ENCODE results near the gene CACNB2.

CACNB2 gene

DNA sequence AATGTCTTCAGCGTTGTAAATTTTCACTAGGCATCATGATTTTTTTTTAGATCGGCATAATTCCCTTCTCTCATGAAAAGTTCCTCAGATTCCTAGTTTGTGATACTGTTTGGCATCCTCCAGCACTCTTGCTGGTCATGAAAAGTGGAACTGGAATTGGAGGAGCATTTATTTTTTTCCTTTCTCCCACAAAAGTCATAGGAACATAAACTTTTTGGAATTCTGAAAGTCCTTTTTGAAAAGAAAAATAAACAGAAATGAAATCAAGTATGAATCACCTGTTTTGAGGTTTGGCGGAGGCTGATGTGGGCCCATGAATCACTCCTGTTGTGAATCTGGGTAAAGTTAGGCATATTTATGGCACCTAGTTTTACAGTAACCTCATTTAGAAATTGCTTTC, 17.7 kb downstream of the CACNB2 start:
- Histone ChIP-seq H3K27me3 (no peaks in the 10 kb centered on the region), H3K27ac (peak overlapping the region; percentile 24 to 43), H3K4me1 (peaks cover 0 to 32% (median 16%) of the 10 kb centered on the region in 4 donors), H3K9me3 (no peaks in the 10 kb centered on the region), H3K36me3 (no peaks in the 10 kb centered on the region), H3K4me3 (no peak overlapping the region)
- no peak for DNase-seq
- TF ChIP-seq, protein P1, sequence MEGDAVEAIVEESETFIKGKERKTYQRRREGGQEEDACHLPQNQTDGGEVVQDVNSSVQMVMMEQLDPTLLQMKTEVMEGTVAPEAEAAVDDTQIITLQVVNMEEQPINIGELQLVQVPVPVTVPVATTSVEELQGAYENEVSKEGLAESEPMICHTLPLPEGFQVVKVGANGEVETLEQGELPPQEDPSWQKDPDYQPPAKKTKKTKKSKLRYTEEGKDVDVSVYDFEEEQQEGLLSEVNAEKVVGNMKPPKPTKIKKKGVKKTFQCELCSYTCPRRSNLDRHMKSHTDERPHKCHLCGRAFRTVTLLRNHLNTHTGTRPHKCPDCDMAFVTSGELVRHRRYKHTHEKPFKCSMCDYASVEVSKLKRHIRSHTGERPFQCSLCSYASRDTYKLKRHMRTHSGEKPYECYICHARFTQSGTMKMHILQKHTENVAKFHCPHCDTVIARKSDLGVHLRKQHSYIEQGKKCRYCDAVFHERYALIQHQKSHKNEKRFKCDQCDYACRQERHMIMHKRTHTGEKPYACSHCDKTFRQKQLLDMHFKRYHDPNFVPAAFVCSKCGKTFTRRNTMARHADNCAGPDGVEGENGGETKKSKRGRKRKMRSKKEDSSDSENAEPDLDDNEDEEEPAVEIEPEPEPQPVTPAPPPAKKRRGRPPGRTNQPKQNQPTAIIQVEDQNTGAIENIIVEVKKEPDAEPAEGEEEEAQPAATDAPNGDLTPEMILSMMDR (IDR thresholded peaks at IDR 0.05) = no peak
- intact Hi-C loops (cut with DNase I; ENCODE audit: low total_unique reads) = no loop called here

DNA sequence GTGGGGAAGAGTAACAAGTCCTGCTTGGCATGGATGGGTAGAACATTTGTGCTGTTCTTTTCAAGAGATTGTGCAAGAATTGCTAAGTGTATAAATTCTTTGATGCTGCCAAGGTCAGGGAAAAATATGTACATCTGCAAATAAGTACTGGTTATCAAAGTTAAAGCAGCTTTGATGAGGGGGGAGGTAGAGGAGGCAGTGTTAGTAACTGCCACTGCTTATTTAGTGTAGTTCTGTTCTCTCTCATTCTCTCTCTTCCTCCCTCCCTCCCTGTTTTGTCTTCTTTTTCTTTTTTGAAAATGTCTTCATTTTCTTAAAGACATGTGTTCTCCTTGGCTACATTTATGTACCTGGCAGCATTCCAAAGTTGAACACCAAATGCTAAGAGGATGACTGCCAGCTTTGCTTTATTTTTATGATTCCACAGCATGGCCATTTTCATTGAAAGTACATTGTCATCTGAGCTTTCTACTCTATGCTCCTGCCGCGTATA, 18.6 kb downstream of the CACNB2 start:
- peaks cover 0 to 32% (median 16%) of the 10 kb centered on the region in 4 donors for H3K4me1 ChIP-seq
- peak overlapping the region in 1 of 2 donors; percentile 6 for H3K4me3 ChIP-seq
- H3K9me3 ChIP-seq = no peaks in the 10 kb centered on the region
- intact Hi-C loops (cut with DNase I; ENCODE audit: low total_unique reads) = no loop called here
- no peak for DNase-seq
- no peaks in the 10 kb centered on the region for H3K27me3 ChIP-seq
- H3K36me3 ChIP-seq = no peaks in the 10 kb centered on the region
- H3K27ac ChIP-seq = peak overlapping the region; percentile 31 to 43
- TF ChIP-seq, protein P1 (IDR thresholded peaks at IDR 0.05) = no peak

DNA sequence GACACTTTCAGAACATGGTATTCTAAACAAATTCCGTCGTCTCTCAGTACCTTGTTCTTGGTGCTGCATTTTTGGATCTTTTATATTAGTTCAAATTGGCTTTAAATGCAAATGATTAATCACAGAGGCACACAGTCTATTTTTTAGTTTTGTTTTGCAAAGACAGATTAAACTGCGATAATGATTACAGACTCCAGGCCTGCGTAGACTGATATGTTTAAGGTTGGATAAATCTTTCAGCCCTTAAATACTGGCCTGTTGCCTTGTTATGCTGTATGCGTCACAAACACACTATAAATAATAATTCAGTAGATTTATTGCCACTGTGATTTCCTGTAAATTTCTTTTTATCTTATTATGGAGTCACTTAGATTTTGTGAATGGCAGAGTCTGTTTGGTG, 19.3 kb downstream of the CACNB2 start:
- intact Hi-C loops (cut with DNase I; ENCODE audit: low total_unique reads) = no loop called here
- Histone ChIP-seq H3K27me3 (no peaks in the 10 kb centered on the region), H3K27ac (peak overlapping the region in 1 of 2 donors; percentile 31), H3K4me1 (peaks cover 0 to 37% (median 16%) of the 10 kb centered on the region in 4 donors), H3K9me3 (no peaks in the 10 kb centered on the region), H3K4me3 (peak overlapping the region in 1 of 2 donors; percentile 6), H3K36me3 (no peaks in the 10 kb centered on the region)
- no peak for DNase-seq
- TF ChIP-seq, protein P1 (IDR thresholded peaks at IDR 0.05) = no peak

DNA sequence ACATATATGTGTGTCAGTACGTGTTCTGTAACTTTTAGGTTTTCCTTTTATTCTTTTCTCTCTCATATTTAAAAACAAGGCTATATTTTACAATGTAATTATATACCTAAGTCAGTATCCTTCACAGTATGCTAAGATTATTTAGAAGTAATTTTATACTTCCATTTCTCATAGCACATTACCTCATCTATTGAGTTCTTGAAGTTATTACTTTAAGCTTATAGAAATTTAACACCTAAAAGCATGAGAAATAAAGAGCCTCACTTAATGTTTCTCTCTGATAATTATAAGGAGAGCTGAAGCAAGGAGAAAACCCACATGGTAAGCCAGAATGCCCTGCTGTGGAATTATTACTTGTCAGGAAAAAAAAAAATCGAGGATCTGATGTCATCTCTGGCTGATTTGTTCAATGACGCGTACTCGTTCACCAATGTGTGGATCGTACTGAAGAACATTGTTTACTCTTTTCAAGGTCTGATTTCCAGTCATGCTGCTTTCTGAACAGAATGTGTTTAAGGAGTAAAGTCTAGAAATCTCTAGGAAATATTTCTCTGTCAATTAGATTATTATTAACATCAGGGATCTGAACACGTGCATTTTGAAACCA, 21.9 kb downstream of the CACNB2 start:
- Histone ChIP-seq H3K9me3 (no peaks in the 10 kb centered on the region), H3K27me3 (no peaks in the 10 kb centered on the region), H3K4me3 (no peak overlapping the region), H3K27ac (no peak overlapping the region), H3K36me3 (no peaks in the 10 kb centered on the region), H3K4me1 (peaks cover 0 to 42% (median 18%) of the 10 kb centered on the region in 4 donors)
- TF ChIP-seq, protein P1 (IDR thresholded peaks at IDR 0.05) = no peak
- DNase-seq = no peak
- intact Hi-C loops (cut with DNase I; ENCODE audit: low total_unique reads) = no loop called here

DNA sequence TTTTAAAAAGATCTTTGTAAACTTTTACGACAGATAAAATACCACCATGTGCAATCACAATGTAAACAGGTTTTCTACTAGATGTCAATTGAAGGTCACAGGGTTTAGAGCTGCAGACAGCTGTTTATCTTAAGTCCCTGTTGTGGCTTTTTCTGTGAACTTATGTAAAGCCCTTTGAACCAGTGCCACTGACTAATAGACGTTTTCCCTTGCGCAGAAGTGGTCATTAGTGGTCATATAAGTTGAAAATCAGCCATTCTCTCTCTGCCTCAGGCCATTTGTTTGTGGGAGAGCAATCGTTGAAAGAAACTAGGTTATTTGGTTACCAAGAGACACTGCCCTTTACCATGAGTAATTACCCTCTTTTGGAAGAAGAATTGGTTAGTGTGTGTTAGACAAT, 23.9 kb downstream of the CACNB2 start:
- intact Hi-C loops (cut with DNase I; ENCODE audit: low total_unique reads) = no loop called here
- Histone ChIP-seq H3K27me3 (no peaks in the 10 kb centered on the region), H3K36me3 (no peaks in the 10 kb centered on the region), H3K4me3 (no peak overlapping the region), H3K4me1 (peaks cover 0 to 22% (median 7%) of the 10 kb centered on the region in 4 donors), H3K27ac (no peak overlapping the region), H3K9me3 (no peaks in the 10 kb centered on the region)
- DNase-seq = no peak
- TF ChIP-seq, protein P1 (IDR thresholded peaks at IDR 0.05) = no peak
